GM10847 (cell line): ENCODE results near the gene TFAP2A.

Experiments
- POLR2A ChIP-seq: IDR thresholded peaks from 2 replicates; pipeline ENCODE4 v1.6.1; 2011; ENCODE audit not compliant: insufficient read length; ENCODE audit errors: extremely low read depth

The TFAP2A gene

DNA sequence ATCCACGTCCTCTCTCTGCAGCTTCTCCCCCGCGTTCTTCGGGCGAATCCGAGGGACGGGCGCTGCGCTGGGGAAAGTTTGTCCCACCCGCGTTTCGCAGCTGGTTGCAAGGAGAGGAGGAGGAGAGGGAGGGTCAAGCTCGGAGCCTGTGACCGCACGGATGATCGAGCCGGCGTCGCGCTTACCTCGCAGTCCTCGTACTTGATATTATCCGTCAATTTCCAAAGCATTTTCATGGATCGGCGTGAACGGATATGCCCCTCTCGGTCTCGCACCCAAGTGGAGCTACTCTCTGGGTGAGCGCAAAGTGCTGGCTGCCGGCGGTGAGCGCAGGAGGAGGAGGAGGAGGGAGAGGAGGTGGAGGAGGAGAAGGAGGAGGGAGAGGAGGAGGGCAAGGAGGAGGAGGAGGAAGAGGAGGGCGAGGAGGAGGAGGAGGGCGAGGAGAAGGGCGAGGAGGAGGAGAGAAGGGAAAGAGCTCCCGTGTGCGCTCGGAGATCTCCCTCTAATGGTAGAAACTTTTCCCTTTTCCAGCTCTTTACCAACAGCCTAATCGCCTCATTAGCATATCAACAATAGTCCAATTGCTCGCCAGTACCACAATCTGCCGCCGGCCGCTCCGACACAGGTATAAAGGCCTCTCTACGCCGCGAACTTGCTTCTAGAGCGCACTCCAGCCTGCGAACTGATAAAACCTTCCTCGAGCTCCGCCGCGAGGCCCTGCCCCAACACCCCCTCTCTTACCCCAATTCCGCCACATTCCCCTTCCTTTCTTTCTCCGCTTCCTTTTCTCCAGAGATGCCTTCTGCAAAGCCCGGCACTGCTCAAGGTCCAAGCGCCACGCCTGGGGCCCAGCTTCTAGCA, at the start of gene TFAP2A:
Gene TFAP2A, minus strand, starts transcription at position 319 of the 861 bp plus-strand sequence. Its CDS starts 83 bp downstream, at position 236.
- no peak for TF ChIP-seq POLR2A

- no peak for TF ChIP-seq POLR2A
Measured at GRCh38 chr6:10463491-10464481, 48.9 kb upstream of the TFAP2A start.

- TF ChIP-seq POLR2A = no peak
Measured at GRCh38 chr6:10463040-10463439, 48.2 kb upstream of the TFAP2A start.

- no peak for TF ChIP-seq POLR2A
Measured at GRCh38 chr6:10461850-10462249, 47.0 kb upstream of the TFAP2A start.

DNA sequence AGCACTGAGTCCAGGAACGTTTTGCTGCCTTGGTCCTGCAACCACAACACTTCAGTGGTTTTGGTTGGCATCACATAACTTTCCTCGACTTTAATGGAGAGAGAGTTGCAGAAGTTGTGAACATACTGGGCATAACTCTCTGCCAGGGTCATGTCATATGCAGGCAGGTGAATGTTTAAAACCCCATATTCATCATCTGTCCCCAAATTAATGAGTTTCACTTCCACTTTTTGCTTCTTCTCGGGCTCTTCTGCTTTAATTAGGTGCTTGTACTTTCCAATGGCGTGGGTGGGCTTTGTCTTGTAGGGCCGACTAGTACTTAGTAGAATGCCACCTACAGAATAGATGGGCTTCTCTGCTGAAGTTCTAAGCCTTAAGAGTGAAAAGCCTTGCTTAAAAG, 45.2 kb upstream of the TFAP2A start:
- TF ChIP-seq POLR2A = no peak

- no peak for TF ChIP-seq POLR2A
Measured at GRCh38 chr6:10458287-10458686, 43.4 kb upstream of the TFAP2A start.

GRCh38 chr6:10453596-10453995, 38.7 kb upstream of the TFAP2A start:
- TF ChIP-seq POLR2A = no peak

- TF ChIP-seq POLR2A = no peak
Measured at GRCh38 chr6:10451828-10452509, 37.1 kb upstream of the TFAP2A start.

DNA sequence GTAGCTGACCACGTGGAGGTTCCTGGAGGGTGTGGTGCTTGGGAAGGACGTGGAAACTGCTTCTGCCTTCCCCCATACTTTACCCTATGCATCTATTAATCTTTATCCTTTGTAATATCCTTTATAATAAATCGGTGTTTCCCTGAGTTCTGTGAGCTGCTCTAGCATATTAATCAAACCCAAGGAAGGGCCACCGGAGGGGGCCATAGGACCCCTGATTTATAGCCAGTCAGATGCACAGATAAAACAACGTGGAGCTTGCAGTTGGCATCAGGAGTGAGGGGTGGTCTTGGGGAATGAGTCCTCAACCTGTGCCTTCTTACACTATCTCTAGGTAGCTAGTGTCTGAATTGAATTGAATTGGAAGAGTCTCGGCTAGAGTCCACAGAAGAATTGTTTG, 36.5 kb upstream of the TFAP2A start:
- TF ChIP-seq POLR2A = no peak

DNA sequence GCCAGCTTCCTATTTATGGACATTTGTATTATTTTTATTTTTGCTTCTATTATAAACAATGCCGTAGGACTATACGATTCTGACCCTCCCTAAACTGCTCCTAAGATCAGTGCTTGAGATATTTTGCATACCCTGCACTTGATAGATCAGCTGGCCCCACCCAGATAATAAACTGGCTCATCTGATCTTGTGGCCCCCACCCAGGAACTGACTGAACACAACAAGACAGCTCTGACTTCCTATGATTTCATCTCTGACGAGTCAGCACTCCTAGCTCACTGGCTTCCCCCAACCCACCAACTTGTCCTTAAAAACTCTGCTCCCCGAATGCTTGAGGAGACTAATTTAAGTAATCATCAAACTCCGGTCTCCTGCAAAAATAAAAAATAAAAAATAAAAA, 34.9 kb upstream of the TFAP2A start:
- no peak for TF ChIP-seq POLR2A

DNA sequence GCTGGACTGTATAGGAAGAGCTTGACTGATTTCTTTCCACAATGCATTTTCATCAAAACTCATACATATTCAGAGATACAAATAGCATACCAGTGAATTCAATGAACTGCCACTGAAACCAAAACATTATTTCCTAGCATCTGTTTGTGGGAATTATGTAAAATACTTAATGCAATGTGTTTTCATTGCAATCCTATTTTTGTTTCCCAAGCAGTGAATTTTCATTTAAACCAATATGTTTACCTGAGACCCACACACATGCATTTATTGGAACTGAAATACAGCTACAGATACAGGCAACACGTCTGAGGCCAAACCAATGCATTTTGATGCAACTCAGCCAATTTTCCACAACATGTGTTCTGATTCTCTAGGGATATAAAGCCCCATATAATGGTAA, 33.2 kb upstream of the TFAP2A start:
- TF ChIP-seq POLR2A = no peak

DNA sequence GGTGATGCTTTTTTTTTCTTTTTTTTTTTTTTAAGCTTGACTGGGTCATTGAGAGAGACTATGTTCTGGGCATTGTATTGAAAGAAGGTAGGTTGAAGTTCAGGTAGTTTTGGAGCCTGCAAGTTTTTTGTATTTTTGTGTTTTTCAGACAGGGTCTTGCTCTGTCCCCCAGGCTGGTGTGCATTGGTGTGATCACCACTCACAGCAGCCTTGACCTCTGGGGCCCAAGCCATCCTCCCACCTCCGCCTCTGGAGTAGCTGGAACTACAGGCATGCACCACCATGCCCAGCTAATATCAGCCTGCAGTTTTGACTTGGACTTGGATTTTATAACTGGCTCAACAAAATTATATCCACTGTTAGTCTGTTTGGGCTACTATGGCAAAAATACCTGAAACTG, 31.7 kb upstream of the TFAP2A start:
- no peak for TF ChIP-seq POLR2A

- TF ChIP-seq POLR2A = no peak
Measured at GRCh38 chr6:10441655-10442009, 26.8 kb upstream of the TFAP2A start.

DNA sequence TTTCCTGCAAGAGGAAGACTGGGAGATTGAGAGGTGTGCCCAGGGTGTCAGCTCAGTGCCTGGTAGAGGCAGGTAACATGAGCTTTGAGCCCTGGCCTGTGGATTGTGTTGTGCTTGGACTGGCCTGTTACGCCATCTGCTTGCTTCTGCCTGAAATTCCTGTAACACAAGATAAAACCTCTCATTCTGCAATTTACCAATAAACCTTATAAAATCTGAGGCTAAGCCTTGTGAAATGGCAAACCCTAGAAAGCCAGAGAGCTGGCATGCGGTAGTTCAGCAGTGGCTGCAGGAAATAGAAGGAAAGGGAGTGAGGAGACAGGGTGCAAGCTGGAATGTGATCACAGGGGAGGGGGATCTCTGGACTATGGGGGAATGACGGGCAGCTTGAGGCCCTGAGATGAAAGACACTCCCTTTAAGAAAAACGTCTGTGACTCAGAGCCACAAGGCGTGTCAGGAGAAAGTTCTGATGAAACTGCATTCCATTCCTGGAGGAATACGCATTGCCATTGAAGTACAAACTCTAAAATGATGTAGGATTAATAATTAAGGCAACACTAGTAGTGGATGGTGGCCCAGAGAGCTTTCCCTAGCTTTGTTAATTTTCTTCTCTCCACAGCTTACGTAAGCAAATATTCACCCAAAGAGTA, 26.3 kb upstream of the TFAP2A start:
- no peak for TF ChIP-seq POLR2A

DNA sequence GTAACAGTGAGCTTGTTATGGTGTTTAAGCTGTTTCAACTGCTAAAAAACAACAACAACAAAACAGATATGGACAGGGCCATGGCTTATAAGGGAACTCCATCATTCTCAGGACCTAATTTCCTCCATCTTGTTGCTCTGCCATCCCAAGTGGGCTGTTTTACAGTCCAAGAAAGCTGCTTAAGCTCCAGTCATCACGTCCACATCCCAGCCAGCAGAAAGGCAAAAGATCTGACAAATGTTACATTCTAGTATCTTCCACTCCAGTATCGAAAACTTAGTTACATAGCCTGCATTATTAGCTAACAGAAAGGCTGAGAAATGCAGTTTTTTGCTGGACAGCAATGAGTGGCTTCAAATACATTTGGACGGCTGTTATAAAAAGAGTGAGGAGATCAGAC, 23.0 kb upstream of the TFAP2A start:
- TF ChIP-seq POLR2A = no peak
